WTC11 (cell line): ENCODE results near the gene AQP12B.

Experiments
- ATF3 ChIP-seq: sonication (generic); formaldehyde crosslinking; conservative IDR thresholded peaks from 2 replicates; pipeline ENCODE4 v1.8.1; 2022; ENCODE audit warnings: mild to moderate bottlenecking, missing genetic modification reagents
- CREB1 ChIP-seq: sonication (generic); formaldehyde crosslinking; IDR thresholded peaks from 2 replicates; pipeline ENCODE4 v1.8.0; 2023; ENCODE audit warnings: mild to moderate bottlenecking, missing genetic modification reagents
- CTCF ChIP-seq: fragments of 200-600 bp; IDR thresholded peaks from 2 replicates; pipeline ENCODE4 v1.8.0; 2022; ENCODE audit warnings: antibody characterized with exemption
- HMGA2 ChIP-seq: fragments of 250-450 bp; sonication (Bioruptor Pico); IDR thresholded peaks from 2 replicates; pipeline ENCODE4 v1.4.0; 2021; ENCODE audit warnings: mild to moderate bottlenecking, moderate library complexity
- MAX ChIP-seq: sonication (generic); formaldehyde crosslinking; IDR thresholded peaks from 2 replicates; pipeline ENCODE4 v1.8.0; 2022; ENCODE audit warnings: mild to moderate bottlenecking, missing genetic modification reagents
- MXD4 ChIP-seq: fragments of 250-450 bp; sonication (Bioruptor Pico); IDR thresholded peaks from 2 replicates; pipeline ENCODE4 v1.8.0; 2021; ENCODE audit warnings: mild to moderate bottlenecking, moderate library complexity, borderline replicate concordance
- NR3C1 ChIP-seq: sonication (generic); formaldehyde crosslinking; conservative IDR thresholded peaks from 2 replicates; pipeline ENCODE4 v1.8.1; 2023; ENCODE audit warnings: low read depth, mild to moderate bottlenecking, missing genetic modification reagents
- PRDM15 ChIP-seq: sonication (generic); formaldehyde crosslinking; IDR thresholded peaks from 2 replicates; pipeline ENCODE4 v1.8.0; 2022; ENCODE audit warnings: missing genetic modification reagents
- RORB ChIP-seq: fragments of 250-450 bp; sonication (Bioruptor Pico); IDR thresholded peaks from 2 replicates; pipeline ENCODE4 v1.9.0; 2021; ENCODE audit warnings: mild to moderate bottlenecking
- SMAD3 ChIP-seq: sonication (generic); formaldehyde crosslinking; IDR thresholded peaks from 2 replicates; pipeline ENCODE4 v1.8.0; 2022; ENCODE audit warnings: missing genetic modification reagents, mild to moderate bottlenecking, borderline replicate concordance
- SOX15 ChIP-seq: fragments of 250-450 bp; sonication (Bioruptor Pico); IDR thresholded peaks from 2 replicates; pipeline ENCODE4 v1.9.0; 2021; ENCODE audit warnings: mild to moderate bottlenecking
- TEAD4 ChIP-seq: sonication (generic); formaldehyde crosslinking; IDR thresholded peaks from 2 replicates; pipeline ENCODE4 v1.8.0; 2022; ENCODE audit warnings: mild to moderate bottlenecking, missing genetic modification reagents
- ZNF416 ChIP-seq: fragments of 250-450 bp; sonication (Bioruptor Pico); IDR thresholded peaks from 2 replicates; pipeline ENCODE4 v1.9.0; 2021; ENCODE audit warnings: mild to moderate bottlenecking, inconsistent platforms
- ZNF423 ChIP-seq: fragments of 250-450 bp; sonication (Bioruptor Pico); IDR thresholded peaks from 2 replicates; pipeline ENCODE4 v2.1.2; 2022; ENCODE audit warnings: mild to moderate bottlenecking, moderate library complexity

GRCh38 chr2:240650254-240650965 lies 32.3 kb downstream of the AQP12B start:
- TF ChIP-seq SMAD3 (CRISPR knock-in tag) (no peak), RORB (CRISPR knock-in tag) (no peak), HMGA2 (CRISPR knock-in tag) (no peak), CTCF (no peak), TEAD4 (no peak), ATF3 (CRISPR knock-in tag) (no peak), MXD4 (no peak), MAX (no peak), SOX15 (CRISPR knock-in tag) (no peak), NR3C1 (CRISPR knock-in tag) (no peak), ZNF423 (CRISPR knock-in tag) (no peak), PRDM15 (no peak), ZNF416 (CRISPR knock-in tag) (no peak), CREB1 (CRISPR knock-in tag) (no peak)
